GM23338 (cell line): ENCODE data around the gene ZNF800.
A peak's percentile ranks its signal among the peaks of the same experiment; 100 is the strongest.

ENCODE experiments used
- EZH2 ChIP-seq: fragments of 200-600 bp; sonication (generic); IDR thresholded peaks from one replicate; pipeline ENCODE4 v1.8.0; 2017; ENCODE audit warnings: antibody characterized with exemption, mild to moderate bottlenecking, low read depth; ENCODE audit not compliant: unreplicated experiment
- EZH2phosphoT487 ChIP-seq: fragments of 200-600 bp; sonication (generic); IDR thresholded peaks from one replicate; pipeline ENCODE4 v1.8.1; 2018; ENCODE audit warnings: antibody characterized with exemption; ENCODE audit not compliant: unreplicated experiment
- JUNB ChIP-seq: IDR thresholded peaks from one replicate; pipeline ENCODE4 v1.6.1; 2016; ENCODE audit warnings: antibody characterized with exemption; ENCODE audit not compliant: unreplicated experiment
- POLR2AphosphoS5 ChIP-seq: IDR thresholded peaks from 2 replicates; pipeline ENCODE4 v1.6.1; 2016; ENCODE audit warnings: antibody characterized with exemption, low read depth
- STAT1 ChIP-seq: IDR thresholded peaks from one replicate; pipeline ENCODE4 v1.6.1; 2016; ENCODE audit warnings: antibody characterized with exemption; ENCODE audit not compliant: unreplicated experiment
- TF ChIP-seq, protein P1 (sequence below), 2 experiments: fragments of 200-600 bp in 1 of 2; sonication (generic) in 1 of 2; conservative IDR thresholded peaks; 2 replicates each; pipeline versions ENCODE4 v1.5.1 to v1.6.1; 2016 to 2017; ENCODE audit warnings: antibody characterized with exemption in 2 of 2, low read depth in 2 of 2, mild to moderate bottlenecking in 2 of 2, moderate library complexity in 1 of 2
- TF ChIP-seq, protein P2 (sequence below): IDR thresholded peaks from one replicate; pipeline ENCODE4 v1.6.1; 2018; ENCODE audit warnings: antibody characterized with exemption; ENCODE audit not compliant: unreplicated experiment

DNA sequence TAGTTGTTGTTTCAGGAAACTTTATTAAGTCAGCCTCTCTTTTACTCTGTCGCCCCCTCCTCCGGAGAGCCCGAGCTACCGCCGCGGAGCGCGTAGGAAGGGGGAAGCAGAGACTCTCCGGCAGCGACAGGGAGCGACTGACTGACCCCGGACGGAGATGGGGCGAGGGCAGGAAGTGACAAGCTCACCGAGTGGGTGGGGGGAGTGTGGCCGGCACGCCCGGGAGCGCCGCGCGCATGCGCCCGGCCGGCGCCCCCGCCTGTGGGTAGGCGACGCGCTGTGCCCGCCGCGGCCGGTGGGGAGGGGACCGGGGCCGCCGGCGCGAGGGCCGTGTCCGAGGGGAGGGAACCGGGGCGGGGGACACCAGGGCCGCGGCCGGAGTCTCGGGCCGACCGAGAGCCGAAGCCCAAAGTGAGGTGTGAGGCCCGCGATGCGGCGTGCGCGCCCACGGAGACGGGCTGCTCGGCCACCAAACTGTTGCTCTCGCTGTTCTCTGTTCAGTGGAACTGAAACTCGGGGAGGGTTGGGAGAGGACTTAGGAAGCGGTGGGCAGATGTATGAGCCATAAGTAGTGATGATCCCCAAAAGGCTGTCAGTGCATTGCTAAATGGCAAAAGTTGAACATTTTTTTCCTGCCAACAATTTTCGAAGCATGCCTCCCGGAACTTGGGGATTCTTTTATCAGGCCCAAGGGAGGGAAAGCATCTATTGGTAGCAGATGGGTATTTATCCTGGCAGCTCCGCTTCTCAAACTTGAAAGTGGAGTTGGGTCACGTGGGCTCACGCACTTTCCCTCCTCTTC is at the start of gene ZNF800:
- no peak for TF ChIP-seq EZH2phosphoT487
- TF ChIP-seq JUNB: no peak
- TF ChIP-seq, protein P1, sequence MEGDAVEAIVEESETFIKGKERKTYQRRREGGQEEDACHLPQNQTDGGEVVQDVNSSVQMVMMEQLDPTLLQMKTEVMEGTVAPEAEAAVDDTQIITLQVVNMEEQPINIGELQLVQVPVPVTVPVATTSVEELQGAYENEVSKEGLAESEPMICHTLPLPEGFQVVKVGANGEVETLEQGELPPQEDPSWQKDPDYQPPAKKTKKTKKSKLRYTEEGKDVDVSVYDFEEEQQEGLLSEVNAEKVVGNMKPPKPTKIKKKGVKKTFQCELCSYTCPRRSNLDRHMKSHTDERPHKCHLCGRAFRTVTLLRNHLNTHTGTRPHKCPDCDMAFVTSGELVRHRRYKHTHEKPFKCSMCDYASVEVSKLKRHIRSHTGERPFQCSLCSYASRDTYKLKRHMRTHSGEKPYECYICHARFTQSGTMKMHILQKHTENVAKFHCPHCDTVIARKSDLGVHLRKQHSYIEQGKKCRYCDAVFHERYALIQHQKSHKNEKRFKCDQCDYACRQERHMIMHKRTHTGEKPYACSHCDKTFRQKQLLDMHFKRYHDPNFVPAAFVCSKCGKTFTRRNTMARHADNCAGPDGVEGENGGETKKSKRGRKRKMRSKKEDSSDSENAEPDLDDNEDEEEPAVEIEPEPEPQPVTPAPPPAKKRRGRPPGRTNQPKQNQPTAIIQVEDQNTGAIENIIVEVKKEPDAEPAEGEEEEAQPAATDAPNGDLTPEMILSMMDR (conservative IDR thresholded peaks at IDR 0.05; ENCODE audit: low read depth in 2 of 2): no peak
- TF ChIP-seq POLR2AphosphoS5: peak; percentile 76
- TF ChIP-seq, protein P2, sequence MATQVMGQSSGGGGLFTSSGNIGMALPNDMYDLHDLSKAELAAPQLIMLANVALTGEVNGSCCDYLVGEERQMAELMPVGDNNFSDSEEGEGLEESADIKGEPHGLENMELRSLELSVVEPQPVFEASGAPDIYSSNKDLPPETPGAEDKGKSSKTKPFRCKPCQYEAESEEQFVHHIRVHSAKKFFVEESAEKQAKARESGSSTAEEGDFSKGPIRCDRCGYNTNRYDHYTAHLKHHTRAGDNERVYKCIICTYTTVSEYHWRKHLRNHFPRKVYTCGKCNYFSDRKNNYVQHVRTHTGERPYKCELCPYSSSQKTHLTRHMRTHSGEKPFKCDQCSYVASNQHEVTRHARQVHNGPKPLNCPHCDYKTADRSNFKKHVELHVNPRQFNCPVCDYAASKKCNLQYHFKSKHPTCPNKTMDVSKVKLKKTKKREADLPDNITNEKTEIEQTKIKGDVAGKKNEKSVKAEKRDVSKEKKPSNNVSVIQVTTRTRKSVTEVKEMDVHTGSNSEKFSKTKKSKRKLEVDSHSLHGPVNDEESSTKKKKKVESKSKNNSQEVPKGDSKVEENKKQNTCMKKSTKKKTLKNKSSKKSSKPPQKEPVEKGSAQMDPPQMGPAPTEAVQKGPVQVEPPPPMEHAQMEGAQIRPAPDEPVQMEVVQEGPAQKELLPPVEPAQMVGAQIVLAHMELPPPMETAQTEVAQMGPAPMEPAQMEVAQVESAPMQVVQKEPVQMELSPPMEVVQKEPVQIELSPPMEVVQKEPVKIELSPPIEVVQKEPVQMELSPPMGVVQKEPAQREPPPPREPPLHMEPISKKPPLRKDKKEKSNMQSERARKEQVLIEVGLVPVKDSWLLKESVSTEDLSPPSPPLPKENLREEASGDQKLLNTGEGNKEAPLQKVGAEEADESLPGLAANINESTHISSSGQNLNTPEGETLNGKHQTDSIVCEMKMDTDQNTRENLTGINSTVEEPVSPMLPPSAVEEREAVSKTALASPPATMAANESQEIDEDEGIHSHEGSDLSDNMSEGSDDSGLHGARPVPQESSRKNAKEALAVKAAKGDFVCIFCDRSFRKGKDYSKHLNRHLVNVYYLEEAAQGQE: no peak
- no peak for TF ChIP-seq STAT1
- no peak for TF ChIP-seq EZH2
